Dedifferentiated amniotic fluid mesenchymal stem cell (primary cell): Measurements from ENCODE around the gene BGN.
A peak's percentile ranks its signal among the peaks of the same experiment; 100 is the strongest.

Source experiments
- DNase-seq: peaks from one replicate; pipeline ENCODE4 v3.0.0-alpha.2; 2016; ENCODE audit errors: extremely low spot score

BGN gene

DNA sequence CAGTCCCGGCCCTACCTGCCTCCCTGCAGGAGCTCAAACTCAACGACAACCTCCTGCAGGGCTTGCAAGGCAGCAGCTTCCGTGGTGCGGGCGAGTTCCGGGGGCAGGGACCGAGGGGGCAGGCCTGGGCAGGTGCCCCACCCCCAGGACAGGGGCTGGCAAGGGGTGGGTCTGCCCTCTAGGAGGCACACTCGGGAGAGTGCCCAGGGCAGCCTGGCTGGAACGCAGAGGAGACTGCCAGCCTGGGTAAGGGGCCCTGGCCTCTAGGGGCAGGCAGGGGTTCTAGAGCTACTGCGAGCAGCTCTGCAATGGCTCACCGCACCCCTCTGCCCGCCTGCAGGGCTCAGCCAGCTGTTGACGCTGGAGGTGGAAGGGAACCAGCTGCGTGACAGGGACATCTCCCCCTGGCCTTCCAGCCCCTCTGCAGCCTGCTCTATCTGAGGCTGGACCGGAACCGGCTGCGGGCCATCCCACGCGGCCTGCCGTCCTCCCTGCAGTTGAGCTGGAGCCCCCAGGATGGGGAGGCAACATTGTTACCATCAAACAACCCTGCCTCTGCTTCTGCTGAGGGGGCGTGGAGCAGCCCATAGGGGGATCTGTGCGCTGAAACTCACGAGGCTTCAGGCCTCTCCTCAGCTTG lies 12.3 kb upstream of the BGN start:
- DNase-seq: no peak

DNA sequence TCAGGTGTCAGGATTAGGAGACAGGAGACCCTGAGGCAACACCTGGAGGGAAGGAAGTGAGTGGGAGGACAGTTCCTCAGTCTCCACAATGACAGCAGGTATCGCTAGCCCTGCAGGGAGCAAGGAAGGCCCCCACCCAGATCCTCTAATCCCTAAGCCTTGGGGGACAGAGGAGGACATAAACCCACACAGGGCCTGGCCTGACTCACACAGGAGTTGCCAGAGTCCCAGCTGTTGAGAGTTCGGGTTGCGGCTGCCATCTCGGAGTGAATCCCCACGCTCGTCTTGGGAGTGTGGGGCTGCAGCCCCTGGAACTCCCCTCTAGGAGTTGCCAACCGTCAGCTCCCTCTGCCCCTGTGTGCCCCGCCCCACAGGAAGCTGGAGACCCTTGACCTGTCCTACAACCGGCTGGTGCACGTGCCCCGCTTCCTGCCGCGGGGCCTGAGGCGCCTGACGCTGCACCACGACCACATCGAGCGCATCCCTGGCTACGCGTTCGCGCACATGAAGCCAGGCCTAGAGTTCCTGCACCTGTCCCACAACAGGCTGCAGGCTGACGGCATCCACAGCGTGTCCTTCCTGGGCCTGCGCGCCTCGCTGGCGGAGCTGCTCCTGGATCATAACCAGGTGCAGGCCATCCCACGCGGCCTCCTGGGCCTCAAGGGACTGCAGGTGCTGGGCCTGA lies 9.2 kb upstream of the BGN start:
- DNase-seq: no peak

DNA sequence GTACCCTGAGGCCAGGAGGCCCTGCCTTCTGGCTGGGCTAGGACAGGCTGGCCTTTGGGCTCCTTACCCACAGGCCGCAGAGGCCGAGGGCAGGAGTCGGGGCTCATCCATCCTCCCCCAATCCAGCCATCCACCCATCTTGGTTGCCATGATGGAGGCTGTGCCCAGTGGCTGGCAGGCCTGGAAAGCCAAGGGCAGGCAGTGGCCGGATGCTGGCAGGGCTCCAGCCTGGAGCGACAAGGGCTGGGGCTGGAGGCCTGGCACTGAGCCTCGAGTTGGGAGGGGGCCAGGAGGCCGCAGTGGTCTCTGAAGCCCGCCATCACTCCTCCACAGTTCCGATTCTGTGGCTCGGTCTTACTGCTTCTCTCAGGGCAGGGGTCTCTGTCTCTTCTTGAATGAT lies 8.6 kb upstream of the BGN start:
- DNase-seq: no peak

DNA sequence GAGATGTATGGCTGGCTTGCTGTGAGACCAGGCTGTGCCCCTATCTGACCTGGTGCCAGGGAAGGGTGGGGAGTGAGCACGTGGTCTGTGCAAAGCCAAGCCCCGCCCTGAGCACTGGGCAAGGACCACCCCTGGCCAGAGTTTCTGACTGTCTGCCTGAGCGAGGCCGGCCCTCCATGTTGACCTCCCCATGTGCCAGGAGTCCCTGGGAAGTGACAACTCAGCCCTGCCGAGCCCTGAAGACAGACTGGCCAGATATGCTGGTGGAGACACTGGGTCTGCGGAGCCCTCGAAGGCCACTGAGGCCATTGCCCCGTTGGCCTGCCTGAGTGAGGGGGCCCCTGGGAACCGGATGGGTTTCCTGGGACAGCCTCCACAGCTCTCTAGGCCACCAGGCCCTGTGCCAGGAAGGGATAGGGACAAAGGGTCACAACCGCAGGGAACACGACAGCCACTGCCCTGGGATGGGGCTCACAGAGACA lies 7.1 kb upstream of the BGN start:
- no peak for DNase-seq

DNA sequence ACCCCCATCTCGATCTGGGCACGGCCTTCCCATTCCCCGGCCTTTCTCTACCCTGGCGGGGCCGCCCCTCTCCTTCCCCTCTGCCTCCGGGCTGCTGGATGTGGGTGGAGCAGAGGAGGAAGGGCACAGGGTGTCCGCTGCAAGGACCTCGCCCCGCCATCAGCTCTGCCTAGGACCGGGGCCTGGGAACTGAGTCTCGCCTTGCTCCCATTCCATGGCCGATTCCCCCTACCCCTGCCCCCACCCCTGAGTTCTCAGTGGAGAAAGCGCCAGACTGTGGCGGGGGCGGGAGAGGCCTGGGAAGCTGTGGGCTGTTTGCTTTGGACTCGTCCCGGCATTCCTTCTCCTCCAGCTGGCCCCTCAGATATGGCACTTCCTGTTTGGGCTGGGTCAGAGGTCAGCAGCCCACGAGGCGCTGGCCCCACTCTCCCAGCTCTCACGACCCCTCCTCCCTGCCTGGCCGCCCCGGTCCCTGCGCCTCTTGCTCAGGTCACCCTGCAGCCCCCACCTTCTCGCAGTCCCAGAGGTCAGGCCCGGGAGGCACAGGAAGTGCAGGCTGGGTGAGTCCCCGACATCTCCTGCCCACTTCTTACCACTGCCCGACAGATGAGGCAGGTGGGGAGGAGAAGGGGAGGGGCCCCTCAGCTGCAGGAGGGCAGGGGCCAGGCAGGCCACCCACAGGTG lies 6.4 kb upstream of the BGN start:
- DNase-seq: no peak

DNA sequence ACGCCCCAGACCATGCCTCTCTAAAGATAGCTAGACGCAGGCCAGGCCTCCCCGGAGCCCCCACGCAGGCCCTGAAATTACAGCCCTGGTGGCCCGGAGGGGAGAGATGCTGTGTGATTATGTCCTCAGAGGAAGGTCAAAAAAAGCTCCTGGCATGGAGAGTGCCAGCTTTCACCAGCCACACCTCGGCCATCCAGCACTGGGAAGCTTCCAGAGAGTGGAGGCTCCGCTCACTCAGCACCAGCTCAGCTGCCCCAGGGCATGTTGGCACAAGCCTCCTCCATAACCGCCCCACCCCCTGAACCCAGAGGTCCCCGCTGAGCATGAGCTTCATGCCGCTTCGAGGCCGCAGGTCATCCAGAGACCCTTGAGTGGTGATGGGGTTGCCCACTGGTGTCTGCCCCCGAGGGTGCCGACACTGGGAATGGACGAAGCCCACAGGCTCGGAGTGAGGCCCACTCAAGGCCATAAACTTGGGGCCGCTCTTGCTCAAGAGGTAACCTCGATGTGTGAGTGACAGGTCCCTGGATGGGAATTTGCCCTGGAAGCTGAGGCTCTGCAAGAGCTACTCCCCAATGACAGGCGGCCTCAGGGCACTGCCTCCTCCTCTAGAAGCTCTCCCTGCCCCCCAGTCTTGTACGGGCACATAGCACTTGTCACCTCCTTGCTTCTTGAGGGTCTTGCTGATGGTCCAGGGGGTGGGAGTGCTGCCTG lies 4.4 kb upstream of the BGN start:
- DNase-seq: no peak

DNA sequence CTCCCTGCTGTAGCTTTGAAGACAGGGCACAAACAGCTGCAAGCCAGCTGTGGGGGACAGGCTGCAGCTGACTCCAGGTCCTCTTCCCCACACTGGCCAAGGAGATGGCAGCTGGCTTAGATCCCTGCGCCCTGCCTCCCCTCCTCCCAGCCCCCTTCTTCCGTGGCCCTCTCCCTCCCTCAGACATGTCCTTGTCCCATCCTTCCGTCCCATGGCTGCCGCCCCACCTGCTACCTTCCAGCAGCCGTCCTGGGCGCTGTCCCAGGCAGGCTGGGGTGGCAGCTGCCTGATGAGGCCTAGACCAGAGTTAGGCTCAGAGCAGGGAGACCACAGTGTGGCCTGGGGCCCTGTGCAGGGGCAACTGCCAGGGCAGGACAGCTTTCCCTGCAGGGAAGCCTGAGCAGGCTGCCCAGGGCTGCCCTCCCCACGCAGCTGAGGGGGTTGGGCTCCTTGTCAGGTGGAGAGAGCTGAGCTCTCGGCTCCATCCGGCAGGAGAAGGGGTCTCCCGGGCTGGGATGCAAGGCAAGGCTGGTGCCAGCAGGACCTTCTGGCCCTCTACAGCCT lies 3.3 kb upstream of the BGN start:
- no peak for DNase-seq

DNA sequence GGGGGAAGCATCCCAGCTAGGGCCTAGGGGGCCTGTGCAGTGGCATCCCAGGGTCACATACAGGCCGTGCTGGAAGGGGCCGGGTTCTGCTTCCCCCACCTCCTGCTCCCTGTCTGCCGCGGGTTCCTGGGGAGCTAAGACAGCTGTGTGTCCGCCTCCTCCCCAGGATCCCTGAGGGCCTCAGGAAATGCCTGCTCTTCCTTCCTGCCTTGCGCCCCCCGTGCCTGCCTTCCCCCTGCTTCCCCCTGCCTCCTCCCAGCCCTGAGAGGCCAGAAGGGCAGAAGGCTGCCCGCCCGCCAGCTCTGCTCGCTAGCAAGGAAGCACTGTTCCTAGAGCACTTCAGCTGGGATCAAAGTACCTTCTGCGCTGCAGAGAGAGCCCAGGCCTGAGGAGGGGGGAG lies 2.9 kb upstream of the BGN start:
- no peak for DNase-seq

DNA sequence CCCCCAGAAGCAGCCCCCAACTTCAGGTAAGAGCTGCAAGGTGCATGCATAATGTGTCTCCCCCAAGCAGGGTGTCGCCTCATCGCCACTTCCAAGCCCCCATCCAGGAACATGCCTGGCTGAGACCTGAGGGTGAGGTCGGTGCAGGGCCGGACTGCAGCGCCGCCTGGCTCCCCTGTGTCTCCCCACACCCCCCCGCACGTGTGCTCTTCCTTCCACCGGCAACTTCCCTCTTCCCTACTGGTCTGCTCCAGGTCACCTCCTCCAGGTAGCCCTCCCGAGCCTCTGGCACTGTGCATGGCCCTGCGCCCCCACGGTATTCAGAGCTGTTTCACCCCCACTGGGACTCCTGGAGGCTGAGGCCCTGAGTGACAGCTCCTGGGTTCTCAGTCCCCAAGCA lies 2.2 kb upstream of the BGN start:
- no peak for DNase-seq

DNA sequence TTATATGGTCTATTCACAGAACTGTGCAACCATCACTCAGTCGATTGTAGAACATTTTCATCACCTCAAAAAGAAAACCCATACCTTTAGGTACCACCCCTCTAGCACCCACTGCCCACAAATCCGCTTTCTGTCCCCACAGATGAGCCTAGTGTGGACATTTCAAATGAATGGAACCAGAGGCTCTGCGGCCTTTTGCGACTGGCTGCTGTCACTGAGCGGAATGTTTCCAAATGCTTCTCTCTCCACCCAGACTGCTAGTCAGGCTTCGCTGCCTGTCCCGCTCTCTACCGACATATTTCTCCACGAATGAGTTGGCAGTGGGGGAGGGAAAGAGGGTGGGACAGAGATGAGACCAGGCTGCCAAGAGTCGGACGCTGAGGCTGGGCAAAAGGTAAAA lies 1.7 kb upstream of the BGN start:
- no peak for DNase-seq

DNA sequence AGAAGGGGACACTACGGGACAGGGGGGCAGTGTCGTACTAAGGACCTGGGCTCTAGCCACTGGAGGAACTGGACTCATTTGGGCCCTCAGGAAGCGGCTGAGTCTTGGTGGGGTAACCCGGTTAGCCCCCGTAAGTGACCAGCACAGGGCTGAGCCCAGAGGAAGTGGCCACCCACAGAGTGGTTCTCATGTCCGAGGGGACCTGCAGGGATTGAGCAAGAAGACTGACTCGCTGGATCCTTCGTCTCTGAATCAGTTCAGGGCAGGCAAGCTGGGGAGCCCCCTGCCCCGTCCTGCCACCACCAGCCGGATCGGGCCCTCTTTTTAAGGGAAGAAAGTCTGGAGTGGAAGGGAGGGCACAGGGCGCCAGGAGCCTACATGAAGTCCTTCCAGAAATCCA lies 719 bp upstream of the BGN start:
- DNase-seq: no peak

DNA sequence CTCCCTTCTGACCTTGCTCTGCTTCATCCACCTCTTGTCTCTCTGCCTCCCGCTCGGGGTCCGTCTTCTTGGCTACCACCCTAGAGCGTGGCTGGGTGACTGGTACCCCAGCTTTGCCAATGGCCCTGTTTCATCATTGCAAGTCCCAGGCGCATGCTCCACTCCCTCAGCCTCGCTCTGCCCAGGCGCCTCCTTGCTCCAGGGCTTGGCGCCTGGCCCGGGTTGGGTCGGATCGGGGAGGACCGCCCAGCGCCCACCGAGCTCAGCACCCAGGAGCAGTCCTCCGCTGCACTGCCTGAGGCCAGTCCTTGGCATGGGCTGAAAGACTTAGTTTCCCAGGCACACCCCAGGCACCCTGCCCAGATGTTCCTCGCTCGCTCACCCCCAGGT lies 577 bp downstream of the BGN start:
- peak; percentile 58 for DNase-seq

DNA sequence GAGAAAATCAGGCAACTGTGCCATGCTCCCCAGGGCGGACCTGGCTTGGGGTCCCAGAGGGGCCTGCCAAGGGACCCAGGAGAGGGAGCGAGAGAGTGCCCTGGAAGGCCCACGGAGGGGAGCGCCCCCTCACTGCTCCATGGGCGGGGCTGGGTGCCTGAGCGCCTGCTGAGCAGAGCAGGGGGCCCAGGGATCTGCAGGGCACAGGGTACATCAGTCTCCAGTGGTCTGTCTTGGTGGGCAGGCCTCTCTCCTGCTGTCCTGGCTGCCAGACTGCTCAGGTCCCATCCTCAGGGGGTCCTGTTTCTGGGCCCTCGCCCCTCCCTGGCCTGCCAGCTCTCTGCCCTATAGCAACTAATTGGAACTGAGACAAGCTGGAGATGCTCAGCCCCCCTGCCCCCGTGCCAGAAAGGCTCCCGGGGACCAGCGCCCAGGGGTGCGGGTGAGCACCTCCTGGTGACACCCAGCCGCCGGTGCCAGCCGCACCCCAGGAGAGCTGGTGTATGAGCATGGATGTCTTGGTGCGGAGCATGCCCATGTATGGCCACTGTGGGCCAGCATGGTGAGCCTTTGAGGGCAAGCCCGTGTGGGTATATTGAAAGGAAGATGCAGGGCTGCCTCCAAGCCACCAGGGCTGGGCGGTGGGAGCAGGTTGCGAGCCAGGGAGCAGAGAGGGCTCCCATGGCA lies 1.3 kb downstream of the BGN start:
- no peak for DNase-seq

DNA sequence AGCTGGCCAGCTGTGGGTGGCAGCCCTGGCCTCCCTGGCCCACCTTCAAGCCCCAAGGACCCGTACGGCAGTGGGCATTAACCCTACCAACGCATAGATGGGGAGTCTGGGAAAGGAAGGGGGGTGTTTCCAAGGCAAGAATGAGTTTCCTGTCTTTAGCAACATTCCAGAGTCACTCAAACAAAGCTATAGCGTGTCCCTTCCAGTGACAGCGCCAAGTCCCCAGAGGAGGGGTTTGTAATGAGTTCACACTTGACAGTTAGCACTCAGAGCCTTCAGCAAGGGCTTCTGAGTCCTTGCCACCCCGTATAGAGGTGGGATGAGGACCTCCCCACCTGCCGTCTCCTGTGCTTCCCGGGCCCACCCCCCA lies 1.8 kb downstream of the BGN start:
- no peak for DNase-seq

DNA sequence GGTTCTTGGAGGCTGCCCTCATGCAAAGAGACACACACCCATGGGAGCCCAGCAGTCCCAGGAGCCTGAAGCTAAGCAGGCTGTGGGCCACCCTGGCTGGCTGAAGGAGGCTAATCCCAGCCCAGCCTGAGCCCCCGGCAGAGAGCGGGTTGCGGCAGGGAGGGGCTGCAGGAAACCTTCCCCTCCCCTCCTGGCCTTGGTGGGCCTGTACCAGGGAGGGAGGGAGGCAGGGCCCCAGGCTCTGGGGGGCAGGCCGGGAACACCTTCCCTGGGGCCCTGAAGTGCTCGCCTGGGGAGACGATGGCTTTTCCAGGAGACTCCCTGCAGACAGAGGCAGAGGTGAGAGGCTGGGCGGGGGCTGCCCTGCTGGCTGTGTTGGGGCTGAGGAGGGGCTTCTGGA lies 3.7 kb downstream of the BGN start:
- DNase-seq: no peak

DNA sequence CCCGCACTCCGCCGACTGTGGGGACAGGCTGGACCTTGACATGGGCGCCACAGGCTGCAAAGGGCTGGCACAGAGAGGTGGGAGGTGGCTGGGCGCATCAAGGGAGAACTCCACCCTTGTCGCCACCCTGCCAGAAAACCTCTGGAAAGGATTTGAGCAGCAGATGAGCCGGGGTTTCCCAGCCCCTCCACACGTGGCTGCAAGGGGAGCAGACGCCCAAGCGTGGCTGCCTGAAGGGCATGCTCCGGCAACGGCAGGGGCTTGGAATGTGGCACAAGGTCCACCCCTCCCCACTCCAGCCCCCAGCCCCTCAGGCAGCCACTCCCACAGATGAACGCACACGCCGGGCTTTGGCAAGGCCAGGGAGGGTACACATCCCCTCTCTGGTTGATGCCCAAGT lies 4.6 kb downstream of the BGN start:
- no peak for DNase-seq

DNA sequence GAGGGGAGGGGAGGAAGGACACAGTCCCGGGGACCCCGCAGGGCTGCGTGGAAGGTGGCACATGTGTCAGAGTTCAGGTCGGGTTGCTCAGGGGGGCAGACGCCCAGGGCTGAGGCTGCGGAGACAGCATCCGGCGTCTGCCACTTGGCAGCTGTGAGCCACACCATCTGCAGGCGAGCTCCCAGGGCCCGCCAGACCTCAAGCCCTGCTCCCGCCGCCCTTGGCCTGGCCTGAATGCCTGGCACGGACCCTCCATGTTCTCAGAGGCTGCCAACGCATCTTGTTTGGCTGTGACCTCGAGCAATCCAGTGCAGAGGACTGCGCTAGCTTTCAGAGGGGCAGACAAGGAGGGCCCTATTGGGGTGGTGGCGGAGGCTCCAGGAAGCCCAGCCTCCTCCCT lies 5.1 kb downstream of the BGN start:
- DNase-seq: no peak

DNA sequence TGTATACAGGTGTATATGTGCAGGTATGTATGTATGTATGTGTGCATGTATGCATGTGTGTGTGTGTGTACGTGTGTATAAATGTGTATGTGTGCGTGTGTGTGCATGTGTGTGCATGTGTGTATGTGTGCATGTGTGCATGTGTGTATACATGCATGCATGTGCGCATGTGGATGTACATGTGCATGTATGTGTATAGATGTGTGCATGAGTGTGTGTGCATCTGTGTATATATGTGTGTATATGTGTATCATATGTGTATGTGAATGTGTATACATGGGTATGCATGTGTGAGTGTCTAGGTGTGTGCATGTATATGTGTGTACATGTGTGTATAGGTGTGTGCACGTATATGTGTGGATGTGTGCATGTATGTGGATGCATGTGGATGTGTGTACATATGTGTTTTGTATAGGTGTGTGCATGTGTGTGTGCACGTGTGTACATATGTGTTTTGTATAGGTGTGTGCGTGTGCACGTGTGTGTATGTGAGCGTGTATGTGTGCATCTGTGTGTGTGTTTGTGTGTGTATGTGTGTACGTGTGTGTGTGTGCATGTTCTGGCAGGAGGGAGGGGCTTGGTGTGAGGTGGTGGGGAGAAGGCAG lies 6.0 kb downstream of the BGN start:
- DNase-seq: no peak

DNA sequence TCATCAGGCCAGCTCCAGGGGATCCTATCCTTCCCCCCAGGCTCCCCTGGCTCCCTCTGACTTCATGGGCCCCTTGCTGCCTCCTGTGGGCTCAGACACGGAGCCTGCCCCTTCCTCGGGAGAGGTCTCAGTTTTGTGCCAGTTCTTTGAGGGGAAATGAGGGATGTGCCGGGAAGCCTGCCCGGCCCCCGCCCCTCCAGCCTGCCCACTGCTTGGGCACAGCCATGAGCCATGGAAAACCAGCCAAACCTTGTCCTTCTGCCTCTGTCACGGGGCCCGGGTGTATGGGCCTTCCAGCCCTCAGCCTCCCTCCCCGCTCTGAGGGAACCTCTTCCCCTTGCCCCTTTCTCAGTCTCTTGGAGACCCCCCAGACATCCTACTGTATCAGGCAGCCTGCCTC lies 6.8 kb downstream of the BGN start:
- no peak for DNase-seq

DNA sequence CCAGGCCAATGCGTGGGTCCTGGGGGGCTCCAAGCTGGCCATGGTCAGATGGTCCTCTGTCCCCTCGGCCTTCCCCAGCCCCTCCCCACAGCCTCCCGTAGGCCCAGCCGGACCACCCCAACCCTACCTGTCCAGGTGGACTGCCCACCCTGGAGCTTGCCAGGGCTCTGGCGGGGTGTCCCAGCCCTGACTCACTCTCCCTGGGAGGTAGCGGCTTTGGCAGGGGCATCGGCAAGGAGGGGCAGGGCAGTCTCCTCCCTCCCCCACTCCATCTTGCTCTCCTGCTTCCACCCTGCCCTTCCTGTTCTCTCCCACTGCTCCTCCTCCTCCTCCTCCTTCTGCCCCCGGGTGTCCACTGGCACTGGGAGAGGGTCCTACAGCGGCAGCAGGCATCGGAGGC lies 7.4 kb downstream of the BGN start:
- no peak for DNase-seq

DNA sequence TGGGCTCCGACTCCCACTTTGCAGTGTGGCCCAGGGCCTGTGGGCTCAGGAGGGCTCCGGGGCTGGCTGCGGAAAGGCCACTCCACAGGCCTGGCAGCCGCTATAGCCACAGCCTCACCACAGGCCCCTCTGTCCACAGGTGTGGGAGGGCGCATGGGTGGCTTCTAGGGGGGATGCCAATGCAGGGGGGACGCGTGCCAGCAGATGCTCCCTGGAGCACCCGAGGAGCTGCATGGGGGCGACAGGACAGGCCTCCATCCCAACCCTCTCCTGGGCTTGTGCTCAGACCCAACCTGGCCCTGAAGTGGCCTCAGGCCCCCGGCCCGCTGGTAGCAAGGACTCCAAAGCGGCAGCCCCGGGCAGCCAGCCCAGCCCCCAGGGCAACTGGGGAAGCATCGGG lies 8.0 kb downstream of the BGN start:
- no peak for DNase-seq
